ENCODE data around the gene SDC4.
A peak's percentile ranks its signal among the peaks of the same experiment; 100 is the strongest.

Gene SDC4

GRCh38 chr20:45347936-45348778, at the start of gene SDC4:
Gene SDC4, minus strand, starts transcription at chr20:45348424. Its CDS starts 40 bp downstream, at chr20:45348384.
- peak; percentile 34 to 59 (median 46) for DNase-seq (ENCODE audit: low read depth in 4 of 4, low spot score in 1 of 4)

- DNase-seq (ENCODE audit: low read depth in 4 of 4, low spot score in 1 of 4): no peak
These were observed 46.8 kb upstream of the SDC4 start for GRCh38 chr20:45395114-45395415.

GRCh38 chr20:45394221-45395113, 46.2 kb upstream of the SDC4 start:
- no peak for DNase-seq (ENCODE audit: low read depth in 4 of 4, low spot score in 1 of 4)

GRCh38 chr20:45392733-45393132, 44.5 kb upstream of the SDC4 start:
- DNase-seq (ENCODE audit: low read depth in 4 of 4, low spot score in 1 of 4): no peak

GRCh38 chr20:45391559-45391958, 43.3 kb upstream of the SDC4 start:
- no peak for DNase-seq (ENCODE audit: low read depth in 4 of 4, low spot score in 1 of 4)

- no peak for DNase-seq (ENCODE audit: low read depth in 4 of 4, low spot score in 1 of 4)
These were observed 42.7 kb upstream of the SDC4 start for GRCh38 chr20:45390931-45391330.

GRCh38 chr20:45387274-45387673, 39.0 kb upstream of the SDC4 start:
- DNase-seq (ENCODE audit: low read depth in 4 of 4, low spot score in 1 of 4): no peak

- DNase-seq (ENCODE audit: low read depth in 4 of 4, low spot score in 1 of 4): no peak
These were observed 30.0 kb upstream of the SDC4 start, which contains the start of gene TP53TG5 for GRCh38 chr20:45378191-45378590. Gene TP53TG5, minus strand, starts transcription at chr20:45378325. Its CDS starts 89 bp downstream, at chr20:45378236.

- DNase-seq (ENCODE audit: low read depth in 4 of 4, low spot score in 1 of 4): no peak
These were observed 29.0 kb upstream of the SDC4 start for GRCh38 chr20:45377269-45377668.

- no peak for DNase-seq (ENCODE audit: low read depth in 4 of 4, low spot score in 1 of 4)
These were observed 26.7 kb upstream of the SDC4 start for GRCh38 chr20:45374966-45375365.

GRCh38 chr20:45374101-45374467, 25.9 kb upstream of the SDC4 start:
- no peak for DNase-seq (ENCODE audit: low read depth in 4 of 4, low spot score in 1 of 4)

GRCh38 chr20:45373353-45374100, 25.3 kb upstream of the SDC4 start:
- DNase-seq (ENCODE audit: low read depth in 4 of 4, low spot score in 1 of 4): peak; percentile 81 to 93 (median 88)

GRCh38 chr20:45372646-45373352, 24.6 kb upstream of the SDC4 start:
- DNase-seq (ENCODE audit: low read depth in 4 of 4, low spot score in 1 of 4): no peak

- no peak for DNase-seq (ENCODE audit: low read depth in 4 of 4, low spot score in 1 of 4)
These were observed 24.0 kb upstream of the SDC4 start for GRCh38 chr20:45372241-45372640.

GRCh38 chr20:45370571-45371160, 22.4 kb upstream of the SDC4 start:
- no peak for DNase-seq (ENCODE audit: low read depth in 4 of 4, low spot score in 1 of 4)

GRCh38 chr20:45368221-45368980, 20.2 kb upstream of the SDC4 start:
- no peak for DNase-seq (ENCODE audit: low read depth in 4 of 4, low spot score in 1 of 4)

- no peak for DNase-seq (ENCODE audit: low read depth in 4 of 4, low spot score in 1 of 4)
These were observed 18.9 kb upstream of the SDC4 start for GRCh38 chr20:45367126-45367525.

GRCh38 chr20:45366631-45367030, 18.4 kb upstream of the SDC4 start:
- no peak for DNase-seq (ENCODE audit: low read depth in 4 of 4, low spot score in 1 of 4)

- DNase-seq (ENCODE audit: low read depth in 4 of 4, low spot score in 1 of 4): no peak
These were observed 18.0 kb upstream of the SDC4 start for GRCh38 chr20:45366192-45366591.

Data from stimulated activated CD4-positive, alpha-beta T cell treated with anti-CD3 and anti-CD28 coated beads, Interleukin-1b, Interleukin-23, amount 100 ng/mL, for 24 hours (primary cell).